Measurements from ENCODE around the gene CALML5.

Gene CALML5

DNA sequence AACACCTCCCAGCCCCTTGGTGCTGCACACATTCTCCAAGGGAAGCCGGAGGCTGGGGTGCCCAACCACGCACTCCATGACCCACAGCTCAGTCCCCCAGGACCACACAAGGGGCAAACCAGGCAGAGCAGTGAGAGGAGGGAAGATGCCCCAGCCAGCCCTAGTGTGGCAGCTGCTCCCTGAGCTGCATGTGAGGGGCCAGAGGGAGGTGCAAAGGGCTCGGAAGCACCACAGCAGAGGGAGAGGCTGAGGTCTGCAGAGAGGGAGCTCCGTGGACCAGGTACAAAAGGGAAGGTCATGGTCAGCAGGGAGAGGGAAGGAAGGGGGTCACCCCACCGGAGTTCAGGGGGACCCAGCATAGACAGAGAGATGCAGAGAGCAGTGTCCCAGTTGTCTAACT lies 1.5 kb upstream of the CALML5 start:
- no peak for DNase-seq (ENCODE audit: low read depth)

DNA sequence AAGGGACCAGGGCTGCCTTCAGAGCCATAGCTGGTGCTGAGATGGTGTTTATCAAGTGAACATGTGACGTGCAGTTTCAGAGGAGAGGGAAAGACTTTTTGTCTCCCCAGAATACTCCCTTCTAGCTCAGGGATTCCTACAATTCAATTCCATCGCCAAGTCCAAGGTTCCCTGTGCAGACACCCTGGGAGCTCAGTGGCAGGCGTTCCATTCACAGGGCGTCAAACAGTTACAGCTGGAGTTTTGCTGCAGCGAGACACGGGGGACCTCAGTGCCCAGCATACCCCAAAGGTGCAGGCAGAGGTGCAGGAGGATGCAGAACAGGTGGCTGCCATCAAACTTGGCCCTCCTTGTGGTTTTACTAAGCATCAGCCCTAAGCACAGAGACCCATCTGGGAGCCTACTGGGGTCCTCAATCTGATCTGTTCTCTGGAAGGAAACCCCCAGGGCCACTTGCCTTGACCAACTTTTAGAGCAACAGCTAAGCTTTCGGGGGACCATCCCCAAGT lies 846 bp upstream of the CALML5 start:
- no peak for DNase-seq (ENCODE audit: low read depth)

DNA sequence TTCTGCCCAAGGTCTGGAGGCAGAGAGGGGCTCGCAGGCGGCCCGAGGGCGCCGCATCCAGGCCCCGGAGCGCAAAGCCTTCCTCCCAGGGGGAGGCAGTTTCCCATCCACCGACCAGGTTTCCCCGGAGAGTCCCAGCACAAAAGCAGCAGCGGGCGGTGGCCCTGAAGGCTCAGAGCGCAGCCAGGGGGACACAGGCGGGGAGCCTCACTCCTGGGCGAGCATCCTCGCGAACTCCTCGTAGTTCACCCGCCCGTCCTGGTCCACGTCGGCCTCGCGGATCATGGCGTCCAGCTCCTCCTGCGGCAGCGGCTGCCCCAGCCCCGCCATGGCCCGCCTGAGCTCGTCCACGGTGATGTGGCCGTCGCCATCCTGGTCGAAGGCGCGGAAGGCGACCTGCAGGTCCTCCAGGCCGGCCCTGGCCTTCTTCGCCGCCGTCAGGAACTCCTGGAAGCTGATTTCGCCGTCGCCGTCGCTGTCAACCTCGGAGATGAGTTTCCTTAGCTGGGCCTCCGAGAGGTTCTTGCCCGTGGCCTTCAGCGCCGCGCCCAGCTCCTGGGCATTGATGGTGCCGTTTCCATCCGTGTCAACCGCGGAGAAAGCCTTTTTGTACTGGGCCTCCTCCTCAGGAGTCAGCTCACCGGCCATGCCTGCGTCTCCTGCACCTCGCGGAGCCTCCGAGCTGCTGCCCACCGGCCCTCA lies 428 bp downstream of the CALML5 start:
- DNase-seq (ENCODE audit: low read depth) = no peak

DNA sequence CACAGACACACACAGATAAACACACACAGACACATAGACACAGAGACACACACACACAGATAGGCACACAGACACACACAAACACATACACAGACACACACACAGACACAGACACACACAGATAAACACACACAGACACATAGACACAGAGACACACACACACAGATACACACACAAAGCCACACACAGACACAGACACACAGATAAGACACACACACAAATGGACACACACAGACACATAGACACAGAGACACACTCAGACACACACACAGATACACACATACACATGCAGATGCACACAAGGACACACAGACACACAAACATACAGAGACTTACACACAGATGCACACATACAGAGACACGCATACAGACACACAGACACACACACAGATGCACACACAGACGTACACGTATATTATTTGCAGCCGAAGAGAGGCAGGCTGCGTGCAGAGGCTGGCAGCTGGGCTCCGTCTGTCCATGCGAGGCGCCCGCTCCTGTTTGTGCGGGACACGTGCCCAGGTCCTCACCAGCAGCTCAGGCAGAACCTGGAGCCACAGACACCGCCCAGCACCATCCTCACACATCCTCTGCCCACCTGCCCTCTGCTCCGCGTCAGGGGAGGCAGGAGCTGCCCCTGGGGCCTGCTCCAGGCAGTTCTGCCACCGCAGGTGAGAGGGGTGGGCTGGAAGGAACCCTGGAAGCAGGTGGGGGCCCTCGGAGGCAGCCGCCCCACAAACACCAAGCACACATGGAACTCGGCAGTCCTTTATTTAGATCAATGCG lies 1.2 kb downstream of the CALML5 start:
- no peak for DNase-seq (ENCODE audit: low read depth)

DNA sequence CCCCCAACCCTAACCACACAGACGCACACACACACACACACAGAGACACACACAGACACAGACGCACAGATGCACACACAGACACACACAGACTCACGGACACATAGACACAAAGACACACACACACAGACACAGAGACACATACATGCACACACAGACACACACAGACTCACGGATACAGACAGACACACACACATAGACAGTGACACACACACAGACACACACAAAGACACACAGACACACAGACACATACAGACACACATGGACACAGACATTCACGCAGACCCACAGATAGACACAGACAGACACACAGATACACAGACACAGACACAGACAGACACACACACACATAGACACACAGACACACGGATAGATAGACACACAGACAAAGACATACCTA lies 2.1 kb downstream of the CALML5 start:
- no peak for DNase-seq (ENCODE audit: low read depth)

DNA sequence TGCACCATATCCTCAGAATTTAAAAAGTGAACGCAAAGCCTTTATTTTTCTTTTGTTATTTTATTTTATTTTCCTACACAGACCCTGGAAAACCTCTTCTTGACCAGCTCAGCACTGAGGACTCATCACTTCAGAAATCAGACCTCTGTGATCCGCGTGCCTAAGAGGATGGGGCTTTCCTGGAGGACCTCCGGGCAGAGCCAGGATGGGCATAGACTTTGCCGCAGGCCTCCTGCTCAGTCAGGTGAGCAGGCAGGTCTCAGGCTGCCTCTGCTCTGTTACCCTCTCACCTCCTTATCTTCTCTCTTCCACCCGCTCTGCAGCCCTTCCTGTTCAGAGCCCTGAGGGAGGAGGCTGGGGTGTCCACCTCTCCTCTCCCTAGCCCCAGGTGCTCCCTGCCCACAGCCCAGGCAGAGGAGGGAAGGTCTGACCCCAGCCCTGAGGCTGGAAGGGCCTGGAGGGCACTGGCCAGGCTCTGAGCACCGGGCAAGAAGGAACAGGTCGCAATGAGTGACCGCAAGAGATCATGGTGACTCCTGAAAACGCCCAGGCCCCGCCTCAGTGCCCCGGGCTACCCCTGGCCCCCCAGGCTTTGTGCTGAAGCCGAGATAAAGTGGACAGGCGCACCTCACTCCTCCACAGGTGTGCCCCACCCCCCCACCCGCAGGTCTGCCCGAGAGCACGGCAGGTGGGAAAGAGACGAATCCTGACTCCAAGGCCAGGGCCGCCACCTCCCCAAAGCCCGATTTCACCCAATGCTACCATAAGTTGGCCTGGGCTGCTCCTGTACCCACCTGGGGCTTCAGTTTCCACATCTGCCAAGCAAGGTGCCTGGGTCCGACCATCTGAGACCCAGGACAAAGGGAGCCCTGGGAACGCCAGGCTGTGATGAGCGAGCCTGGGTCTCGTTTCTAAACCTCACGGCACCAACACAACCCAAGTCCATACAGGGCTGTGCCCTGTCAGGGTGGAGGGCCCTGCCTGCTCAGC lies 2.8 kb downstream of the CALML5 start:
- no peak for DNase-seq (ENCODE audit: low read depth)

DNA sequence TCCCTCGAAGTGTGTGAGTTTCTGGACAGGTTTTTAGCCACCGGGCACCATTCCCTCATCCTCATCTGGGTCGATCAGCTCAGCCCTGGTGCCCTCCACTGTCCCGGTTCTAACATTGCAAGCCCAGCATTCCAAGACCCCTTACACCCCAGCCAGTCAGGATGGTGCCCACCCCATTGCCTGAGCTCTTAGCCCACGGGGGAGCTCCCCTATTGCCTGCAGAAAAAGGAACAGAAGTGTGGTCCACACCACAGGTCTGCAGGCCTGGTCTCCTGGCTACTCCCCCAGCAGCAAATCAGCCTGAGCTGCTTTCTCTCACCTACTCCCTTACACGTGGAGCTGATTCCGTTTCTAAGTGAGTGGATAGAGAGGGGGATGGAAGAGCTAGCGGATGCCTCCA lies 4.8 kb downstream of the CALML5 start:
- DNase-seq (ENCODE audit: low read depth) = no peak

DNA sequence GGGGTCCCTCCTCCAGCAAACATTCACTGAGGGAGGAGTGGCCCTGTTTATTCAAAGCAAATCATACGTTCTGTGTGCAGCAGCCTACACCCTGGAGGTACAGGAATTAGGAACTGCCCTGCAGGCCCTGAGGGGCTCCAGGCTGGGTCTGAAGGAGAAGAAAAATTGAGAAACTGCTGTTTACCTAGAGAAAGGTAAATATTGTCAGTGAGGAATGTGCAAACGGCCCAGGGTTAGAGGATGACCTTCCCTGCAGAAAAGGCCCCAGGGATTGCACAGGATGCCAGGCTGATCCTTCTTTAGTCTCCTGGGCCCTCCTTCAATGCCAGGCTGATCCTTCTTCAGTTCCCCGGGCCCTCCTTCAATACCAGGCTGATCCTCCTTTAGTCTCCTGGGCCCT lies 5.7 kb downstream of the CALML5 start:
- DNase-seq (ENCODE audit: low read depth) = no peak

DNA sequence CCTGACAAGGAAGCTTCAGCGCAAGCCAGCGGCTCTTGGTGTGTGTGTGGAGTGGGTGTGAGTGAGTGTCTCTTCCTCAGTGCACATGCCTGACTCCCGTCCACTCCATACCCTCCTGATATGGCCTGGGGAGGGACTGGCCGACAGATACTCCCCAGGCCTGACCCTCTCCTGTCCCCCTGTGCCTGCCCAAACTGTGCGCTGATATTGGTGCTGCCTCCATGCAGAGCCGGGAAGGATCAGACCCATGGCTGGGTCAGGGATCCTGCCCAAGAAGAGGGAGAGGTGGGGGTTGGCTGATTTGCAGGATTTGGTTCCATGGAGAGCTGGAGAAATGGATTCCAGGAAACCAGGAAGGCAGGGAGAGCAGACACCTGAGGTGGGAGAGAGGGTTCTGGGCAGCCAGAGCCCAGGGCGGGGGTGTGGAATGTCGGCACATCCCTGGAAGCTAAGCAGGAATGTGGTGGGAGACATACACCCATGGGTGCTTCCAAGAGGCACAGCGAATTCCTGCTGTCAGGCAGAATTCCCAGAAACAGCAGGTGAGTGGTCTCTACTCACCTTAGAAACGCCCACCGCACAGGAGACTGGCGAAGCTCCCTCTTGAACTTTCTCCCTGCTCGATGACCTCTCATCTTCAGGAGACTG lies 6.3 kb downstream of the CALML5 start:
- DNase-seq (ENCODE audit: low read depth) = no peak

DNA sequence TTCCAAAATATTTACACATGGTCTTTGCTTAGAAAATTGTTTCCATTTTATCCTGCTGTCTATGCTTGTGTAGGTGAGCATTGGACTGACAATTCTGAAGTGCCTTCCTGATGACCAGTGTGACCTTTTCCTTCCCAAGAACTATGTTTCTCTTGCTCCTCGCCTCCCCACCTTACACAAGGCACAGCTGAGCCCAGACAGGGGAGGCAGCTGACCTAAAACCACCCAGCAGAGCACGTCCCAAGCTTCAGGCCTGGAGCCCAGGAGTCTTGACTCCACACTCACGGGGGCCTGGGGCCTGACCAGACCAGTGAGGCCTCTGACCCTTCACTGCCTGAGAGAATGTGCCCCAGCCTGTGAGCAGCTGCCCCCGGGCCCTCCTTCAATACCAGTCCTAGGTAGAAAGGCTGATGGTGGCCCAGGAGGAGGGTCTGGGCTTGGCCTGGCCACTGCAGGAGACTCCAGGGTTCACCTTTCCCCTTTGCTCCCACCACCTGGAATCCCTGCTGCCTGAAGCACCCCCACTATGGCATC lies 7.0 kb downstream of the CALML5 start:
- DNase-seq (ENCODE audit: low read depth) = no peak

DNA sequence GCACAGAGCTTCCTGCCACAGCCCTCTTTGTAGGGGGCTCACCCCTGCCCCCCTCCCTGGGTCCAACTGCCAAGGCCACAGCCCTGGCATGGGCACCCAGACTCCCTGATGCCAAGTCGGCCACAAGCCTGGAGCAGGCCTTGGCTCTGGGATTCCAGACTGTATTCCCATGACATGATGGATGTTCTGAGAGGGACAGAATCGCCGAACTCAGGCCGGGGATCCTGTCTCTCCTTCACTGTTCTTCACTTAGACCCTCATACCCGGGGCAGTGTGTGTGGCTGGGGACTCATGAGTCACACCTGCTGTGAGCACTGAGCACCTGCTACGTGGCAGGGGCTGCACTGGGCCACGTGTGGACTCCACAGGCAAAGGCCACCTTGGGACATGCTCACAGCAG lies 7.9 kb downstream of the CALML5 start:
- DNase-seq (ENCODE audit: low read depth) = no peak

DNA sequence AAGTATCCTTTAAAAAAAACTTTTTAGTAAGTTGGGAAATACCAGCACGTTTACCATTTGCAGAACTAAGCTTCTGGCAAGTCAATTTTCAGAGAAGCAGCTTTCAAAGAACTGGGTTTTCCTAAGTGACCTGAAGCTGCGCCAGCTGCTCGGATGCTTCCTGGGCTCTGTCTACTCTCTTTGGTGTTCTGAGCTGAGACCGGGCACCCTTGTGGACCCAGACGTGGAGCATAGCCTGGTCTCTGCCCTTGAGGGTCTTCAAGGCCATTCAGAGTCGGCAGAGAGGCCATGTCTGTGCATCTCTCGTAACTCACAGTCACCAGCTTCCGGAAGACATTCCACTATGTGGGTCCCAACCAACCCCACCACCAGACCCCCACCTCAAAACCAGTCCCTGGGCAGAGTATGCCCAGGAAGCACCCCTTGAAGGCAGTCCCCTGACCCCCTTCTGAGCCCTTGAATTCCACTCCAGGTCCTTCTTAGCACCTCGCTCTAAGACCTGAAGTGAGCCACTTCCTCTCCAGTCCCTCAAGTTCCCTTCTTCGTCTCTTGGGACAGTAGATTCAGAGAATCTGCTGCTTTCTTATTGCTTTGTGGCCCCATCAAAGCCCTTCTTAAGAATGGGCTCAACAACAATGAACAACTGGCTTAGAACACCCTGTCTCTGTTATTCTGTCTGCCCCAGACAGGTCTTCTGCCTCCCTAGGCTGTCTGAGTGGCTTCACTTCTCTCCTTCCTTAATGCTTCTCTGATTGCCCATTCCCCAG lies 8.5 kb downstream of the CALML5 start:
- no peak for DNase-seq (ENCODE audit: low read depth)

DNA sequence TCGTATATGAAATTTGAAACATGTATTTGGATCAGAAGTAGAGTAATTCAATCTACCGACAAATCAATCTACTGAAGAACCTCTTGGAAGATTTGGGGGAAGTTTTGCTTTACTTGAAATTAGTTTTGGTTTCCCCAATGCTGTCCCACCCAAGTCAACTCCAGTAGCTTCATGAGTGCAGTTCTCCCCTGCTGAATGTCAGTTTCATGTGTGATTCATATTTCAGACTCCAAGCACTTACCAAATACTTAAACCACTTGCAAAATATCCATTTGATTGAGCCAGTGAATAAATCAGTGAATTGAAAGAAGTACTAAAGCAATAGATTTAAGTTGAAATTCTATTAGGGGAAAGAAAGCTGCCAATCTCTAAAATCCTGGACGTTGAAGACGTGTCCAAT lies 9.3 kb downstream of the CALML5 start:
- DNase-seq (ENCODE audit: low read depth) = no peak

DNA sequence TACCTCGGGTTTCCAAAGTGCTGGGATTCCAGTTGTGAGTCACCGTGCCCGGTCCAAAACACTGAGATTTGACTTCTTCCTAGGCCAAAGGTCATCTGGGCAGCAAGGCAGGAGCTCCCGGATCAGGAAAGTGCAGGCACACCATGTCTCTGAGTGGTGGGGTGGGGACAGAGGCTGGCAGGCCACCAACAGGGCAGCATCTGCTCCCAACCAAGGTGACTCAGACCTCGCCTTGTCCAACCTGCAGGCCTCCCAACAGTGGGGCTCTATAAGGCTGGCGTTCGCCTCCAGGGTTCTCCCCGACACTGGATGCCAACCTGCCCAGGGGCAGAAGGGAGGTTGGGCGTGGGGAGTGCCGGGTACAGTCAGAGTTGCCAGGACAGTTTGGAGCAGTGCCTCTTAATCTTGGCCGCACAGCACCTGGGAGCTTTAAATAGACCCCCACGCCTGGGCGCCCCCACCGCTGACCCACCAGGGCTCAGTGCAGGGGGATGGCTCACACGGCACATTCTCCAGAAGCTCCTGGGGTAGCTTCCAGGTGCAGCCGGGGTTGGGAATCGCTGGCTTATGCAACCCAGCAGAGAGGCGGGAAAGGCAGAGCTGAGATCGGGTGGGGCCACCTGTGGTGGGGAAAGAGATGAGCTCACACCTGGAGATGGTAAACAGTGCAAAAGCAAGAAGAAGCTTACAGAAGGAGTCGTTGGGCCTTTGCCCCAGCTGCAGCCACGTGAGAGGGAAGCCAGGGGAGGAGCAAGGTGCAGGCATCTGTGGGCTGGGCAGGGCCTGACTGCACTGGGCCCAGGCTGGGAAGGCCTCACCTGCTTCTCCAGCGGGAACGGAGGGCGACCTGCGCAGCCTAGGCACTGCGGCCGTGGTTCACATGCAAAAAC lies 10.9 kb downstream of the CALML5 start:
- no peak for DNase-seq (ENCODE audit: low read depth)

DNA sequence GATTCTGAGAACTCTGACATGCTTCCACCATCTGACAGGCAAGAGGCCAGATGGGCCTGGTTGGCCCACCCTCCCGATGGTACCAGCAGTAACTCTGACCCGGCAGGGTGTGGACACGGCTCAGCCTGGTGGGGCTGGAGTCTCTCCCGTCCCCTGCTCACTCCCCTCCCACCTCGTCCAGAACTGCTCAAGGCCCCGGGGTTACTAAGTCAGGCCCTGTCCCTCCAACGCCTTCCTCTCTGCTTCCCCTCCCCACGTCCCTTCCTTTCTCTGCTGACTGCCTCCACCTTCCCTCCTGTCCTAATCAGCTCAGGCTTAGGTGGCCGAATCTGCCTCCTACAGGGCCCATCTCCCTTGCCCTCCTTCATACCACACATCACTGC lies 12.5 kb downstream of the CALML5 start:
- no peak for DNase-seq (ENCODE audit: low read depth)

DNA sequence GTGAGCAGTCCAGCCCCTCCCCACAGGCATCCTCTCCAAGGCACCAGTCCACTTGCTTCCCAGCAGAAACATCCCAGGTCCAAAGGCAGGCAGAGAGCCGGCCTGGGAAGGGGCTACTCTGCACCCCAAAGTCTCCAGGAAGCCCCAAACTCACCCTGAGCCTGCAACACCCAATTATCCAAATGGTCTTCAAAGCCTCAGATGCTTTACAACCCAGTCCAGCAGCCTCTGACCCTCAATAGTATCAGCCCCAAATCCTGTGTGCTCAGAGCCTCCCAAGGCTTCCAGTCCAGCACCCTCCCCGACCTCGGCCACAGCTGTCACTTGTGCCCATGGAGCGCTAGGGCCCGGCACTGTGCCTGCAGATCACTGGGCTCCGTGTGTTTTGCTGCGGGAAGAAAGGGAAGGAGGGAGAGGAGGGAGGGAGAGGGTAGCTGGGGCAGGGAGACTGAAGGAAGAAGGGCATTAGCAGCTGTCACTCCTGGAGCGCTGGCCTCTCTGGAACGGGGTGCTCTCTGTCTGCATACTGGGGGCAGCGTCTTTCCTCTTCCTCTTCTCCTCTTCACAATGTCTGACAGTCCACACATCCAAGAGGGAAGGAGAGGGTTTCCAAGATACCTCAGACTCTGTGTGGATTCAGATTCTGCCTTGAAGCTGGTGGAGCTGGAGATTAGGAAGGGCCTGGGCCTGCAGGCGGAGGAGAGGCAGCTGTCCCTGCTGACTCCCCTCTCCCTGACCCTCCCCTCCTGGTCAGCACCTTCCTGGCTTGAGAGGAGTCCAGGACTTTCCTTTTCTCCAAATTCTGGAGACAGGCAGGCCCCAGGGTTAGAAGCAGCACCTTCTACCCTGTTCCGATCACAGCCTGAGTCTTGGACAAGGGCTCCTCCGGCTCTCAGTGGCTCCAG lies 13.2 kb downstream of the CALML5 start:
- DNase-seq (ENCODE audit: low read depth) = no peak

DNA sequence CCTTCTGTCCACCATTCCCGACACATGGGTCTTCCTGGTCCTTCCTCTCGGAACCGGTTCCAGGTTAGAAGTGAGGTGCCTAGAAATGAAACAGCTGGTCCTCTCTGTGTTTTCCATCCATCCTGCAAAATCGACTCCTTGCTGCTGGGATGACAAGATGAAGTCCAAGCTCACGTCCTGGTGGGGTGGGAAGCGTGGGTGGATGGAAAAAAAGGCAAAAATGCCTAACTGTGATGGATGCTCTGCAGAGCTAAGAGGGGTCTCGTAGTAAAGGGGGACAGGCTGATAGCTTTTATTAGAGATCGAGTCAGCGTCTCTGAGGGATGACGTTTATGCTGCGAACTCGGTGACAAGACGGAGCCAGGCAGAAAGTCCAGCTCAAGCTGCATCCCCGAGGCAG lies 14.1 kb downstream of the CALML5 start:
- no peak for DNase-seq (ENCODE audit: low read depth)

DNA sequence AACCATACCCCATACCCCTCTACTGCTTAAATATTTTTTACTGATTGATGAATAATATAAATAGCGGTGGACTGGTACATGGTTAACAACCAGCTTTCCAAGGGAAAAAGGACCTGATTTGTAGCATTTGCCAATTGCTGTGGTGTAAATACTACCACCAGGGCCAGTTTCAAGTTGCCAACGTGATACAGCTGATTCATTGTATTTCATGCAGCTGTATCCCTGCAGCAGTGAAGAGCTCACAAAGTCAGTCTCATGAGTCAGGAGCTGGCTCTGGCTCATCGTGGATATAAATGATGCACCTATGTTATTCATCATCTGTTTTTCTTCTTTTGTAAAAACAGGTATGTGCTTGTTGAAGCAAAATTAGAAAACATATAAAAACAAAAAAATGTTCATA lies 15.2 kb downstream of the CALML5 start:
- DNase-seq (ENCODE audit: low read depth) = no peak

DNA sequence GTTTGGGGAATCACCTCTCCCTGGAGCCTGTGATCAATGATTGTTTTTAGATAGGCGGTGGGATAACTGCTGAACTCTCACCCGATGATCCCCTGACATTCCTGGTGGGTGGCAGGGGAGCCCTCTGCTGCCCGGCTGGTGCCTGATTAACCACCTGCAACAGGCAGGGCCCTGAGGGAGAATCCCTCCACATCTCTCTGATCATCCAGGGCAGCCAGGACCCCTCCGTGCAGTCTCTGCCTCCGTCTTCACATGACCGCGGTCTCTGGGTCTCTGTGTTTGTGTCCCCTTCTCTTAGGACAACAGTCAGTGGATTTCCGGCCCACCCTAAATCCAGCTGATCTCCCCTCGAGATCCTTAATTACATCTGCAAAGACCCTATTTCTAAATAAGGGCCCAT lies 17.4 kb downstream of the CALML5 start:
- no peak for DNase-seq (ENCODE audit: low read depth)
